ENCODE measurements around the gene CTTNBP2NL. TPM values are rescaled to one million over a fixed set of nuclear protein-coding genes. Genes with fewer than 3 reads are reported as not detected.

CTTNBP2NL gene
- total and polyA plus RNA-seq, 2 of the 4 experiments (the other 2 are of a cell fraction) = 12.4 to 22.0 TPM

DNA sequence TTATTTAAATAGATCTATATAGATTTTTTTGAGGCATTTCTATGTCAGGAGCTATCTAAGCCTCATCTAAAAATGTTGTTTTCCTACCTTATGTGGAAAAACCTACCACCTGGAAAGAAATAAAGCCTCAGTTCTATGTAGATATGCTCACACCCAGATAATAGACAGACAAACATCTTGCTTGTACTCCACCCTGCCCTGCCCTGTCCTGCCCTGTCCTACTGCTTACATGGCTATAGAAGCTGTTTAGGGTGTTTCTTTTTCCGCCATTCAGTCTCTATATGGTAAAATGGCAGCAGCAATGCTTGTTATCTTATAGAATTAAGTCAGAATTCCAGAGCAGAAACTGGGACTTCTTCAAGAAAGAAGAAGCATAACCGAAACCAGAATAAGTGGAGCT lies 13.4 kb downstream of the CTTNBP2NL start:
- peaks cover 9% of the 10 kb centered on the region; the same call in 1 of the 2 replicates for H3K4me1 ChIP-seq (ENCODE audit: control insufficient read depth, insufficient read depth, low read length)
- H3K36me3 ChIP-seq (ENCODE audit: control insufficient read depth, insufficient read depth, low read length) = peaks cover 9% of the 10 kb centered on the region
- ATAC-seq (ENCODE audit: low read depth) = no peak
- TF ChIP-seq, protein P1, sequence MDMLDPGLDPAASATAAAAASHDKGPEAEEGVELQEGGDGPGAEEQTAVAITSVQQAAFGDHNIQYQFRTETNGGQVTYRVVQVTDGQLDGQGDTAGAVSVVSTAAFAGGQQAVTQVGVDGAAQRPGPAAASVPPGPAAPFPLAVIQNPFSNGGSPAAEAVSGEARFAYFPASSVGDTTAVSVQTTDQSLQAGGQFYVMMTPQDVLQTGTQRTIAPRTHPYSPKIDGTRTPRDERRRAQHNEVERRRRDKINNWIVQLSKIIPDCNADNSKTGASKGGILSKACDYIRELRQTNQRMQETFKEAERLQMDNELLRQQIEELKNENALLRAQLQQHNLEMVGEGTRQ (IDR thresholded peaks at IDR 0.05; ENCODE audit: low read depth, low read length) = no peak
- no peak for TF ChIP-seq RCOR1 (IDR thresholded peaks at IDR 0.05; ENCODE audit: insufficient replicate concordance, low read length)
- TF ChIP-seq NFE2L2 (IDR thresholded peaks at IDR 0.05; ENCODE audit: low read depth, low read length) = no peak
- no peak for TF ChIP-seq BHLHE40 (IDR thresholded peaks at IDR 0.05; ENCODE audit: low read depth, low read length)
- TF ChIP-seq CEBPB (IDR thresholded peaks at IDR 0.05; ENCODE audit: low read depth, low read length) = no peak
- TF ChIP-seq, protein P2, sequence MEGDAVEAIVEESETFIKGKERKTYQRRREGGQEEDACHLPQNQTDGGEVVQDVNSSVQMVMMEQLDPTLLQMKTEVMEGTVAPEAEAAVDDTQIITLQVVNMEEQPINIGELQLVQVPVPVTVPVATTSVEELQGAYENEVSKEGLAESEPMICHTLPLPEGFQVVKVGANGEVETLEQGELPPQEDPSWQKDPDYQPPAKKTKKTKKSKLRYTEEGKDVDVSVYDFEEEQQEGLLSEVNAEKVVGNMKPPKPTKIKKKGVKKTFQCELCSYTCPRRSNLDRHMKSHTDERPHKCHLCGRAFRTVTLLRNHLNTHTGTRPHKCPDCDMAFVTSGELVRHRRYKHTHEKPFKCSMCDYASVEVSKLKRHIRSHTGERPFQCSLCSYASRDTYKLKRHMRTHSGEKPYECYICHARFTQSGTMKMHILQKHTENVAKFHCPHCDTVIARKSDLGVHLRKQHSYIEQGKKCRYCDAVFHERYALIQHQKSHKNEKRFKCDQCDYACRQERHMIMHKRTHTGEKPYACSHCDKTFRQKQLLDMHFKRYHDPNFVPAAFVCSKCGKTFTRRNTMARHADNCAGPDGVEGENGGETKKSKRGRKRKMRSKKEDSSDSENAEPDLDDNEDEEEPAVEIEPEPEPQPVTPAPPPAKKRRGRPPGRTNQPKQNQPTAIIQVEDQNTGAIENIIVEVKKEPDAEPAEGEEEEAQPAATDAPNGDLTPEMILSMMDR (conservative IDR thresholded peaks at IDR 0.05; ENCODE audit: low read depth, low read length) = no peak
- TF ChIP-seq CHD1 (IDR thresholded peaks at IDR 0.05; ENCODE audit: low read depth, low read length) = no peak
- TF ChIP-seq POLR2A (IDR thresholded peaks at IDR 0.05; ENCODE audit: low read depth, low read length) = no peak
- no peak for TF ChIP-seq MAFK (IDR thresholded peaks at IDR 0.05; ENCODE audit: low read depth, low read length)
- no peak for TF ChIP-seq SMC3 (IDR thresholded peaks at IDR 0.05; ENCODE audit: low read depth, low read length)
- TF ChIP-seq MXI1 (IDR thresholded peaks at IDR 0.05; ENCODE audit: borderline replicate concordance, low read depth, low read length) = no peak
- TF ChIP-seq FOS (IDR thresholded peaks at IDR 0.05; ENCODE audit: low read depth, low read length) = no peak
- no peak for TF ChIP-seq MAZ (IDR thresholded peaks at IDR 0.05; ENCODE audit: borderline replicate concordance, low read depth, low read length)
- TF ChIP-seq RFX5 (IDR thresholded peaks at IDR 0.05; ENCODE audit: low read depth, low read length) = no peak
- TF ChIP-seq RAD21 (IDR thresholded peaks at IDR 0.05; ENCODE audit: low read length) = no peak
- TF ChIP-seq, protein P3, sequence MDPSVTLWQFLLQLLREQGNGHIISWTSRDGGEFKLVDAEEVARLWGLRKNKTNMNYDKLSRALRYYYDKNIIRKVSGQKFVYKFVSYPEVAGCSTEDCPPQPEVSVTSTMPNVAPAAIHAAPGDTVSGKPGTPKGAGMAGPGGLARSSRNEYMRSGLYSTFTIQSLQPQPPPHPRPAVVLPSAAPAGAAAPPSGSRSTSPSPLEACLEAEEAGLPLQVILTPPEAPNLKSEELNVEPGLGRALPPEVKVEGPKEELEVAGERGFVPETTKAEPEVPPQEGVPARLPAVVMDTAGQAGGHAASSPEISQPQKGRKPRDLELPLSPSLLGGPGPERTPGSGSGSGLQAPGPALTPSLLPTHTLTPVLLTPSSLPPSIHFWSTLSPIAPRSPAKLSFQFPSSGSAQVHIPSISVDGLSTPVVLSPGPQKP (IDR thresholded peaks at IDR 0.05; ENCODE audit: borderline replicate concordance, low read depth, low read length) = no peak
- H3K23ac ChIP-seq (ENCODE audit: low read depth, low read length) = peak overlapping the region; percentile 52; the same call in 1 of the 2 replicates
- H3K14ac ChIP-seq (replicated peaks; ENCODE audit: low read depth, low read length) = 0 out of 2 replicates have a peak overlapping the region, but pooled peaks have one; percentile 24
- no peak overlapping the region for H2BK20ac ChIP-seq (ENCODE audit: low read depth, low read length)
- no peak overlapping the region for H4K91ac ChIP-seq (ENCODE audit: insufficient read depth, low read depth, low read length)
- intact Hi-C loops (cut with micrococcal nuclease) (loop anchor here (2.0 kb wide), 1 partner anchor 29 kb away; no protein-coding TSS in a partner anchor), in situ Hi-C loops (cut with MboI; ENCODE audit: low sequenced_read_pairs) (no loop called here), dilution Hi-C loops (cut with HindIII; ENCODE audit: low sequenced_read_pairs, unreplicated experiment) (no loop called here)
- 100% methylated on average over 1 of the region's 2 CpGs; no CpG with 5 or more reads in 1 of the 2 experiments for WGBS, 2 experiments (ENCODE audit: extremely low coverage in 2 of 2, insufficient read length in 1 of 2)
- ChIA-PET POLR2A (ENCODE audit: unreplicated experiment) (no interaction called here), CTCF (no interaction called here)
- no peak overlapping the region for H3K4me2 ChIP-seq (ENCODE audit: low read depth, low read length)
- peak overlapping the region; percentile 29; the same call in 1 of the 2 replicates for H3K18ac ChIP-seq (ENCODE audit: low read depth, low read length)
- no TSS peak for BruUV-seq (replicated peaks)
- H4K20me1 ChIP-seq (ENCODE audit: insufficient read depth, low read length) = peaks cover 17% of the 10 kb centered on the region
- no peaks in the 10 kb centered on the region for H3K9me3 ChIP-seq (ENCODE audit: control insufficient read depth, insufficient read depth, low read length)
- H2AK9ac ChIP-seq (replicated peaks; ENCODE audit: low read depth, low read length, poor library complexity) = no peak overlapping the region
- H2AK5ac ChIP-seq (ENCODE audit: low read depth, low read length) = no peak overlapping the region
- no peak for DNase-seq
- H3K56ac ChIP-seq (ENCODE audit: extremely low read depth, insufficient read depth, low read length) = no peak overlapping the region
- no peak overlapping the region for H2AFZ ChIP-seq (replicated peaks; ENCODE audit: low read length, poor library complexity)
- H3K27me3 ChIP-seq (ENCODE audit: control insufficient read depth, insufficient read depth, low read length) = no peaks in the 10 kb centered on the region
- peaks cover 8 to 36% of the 10 kb centered on the region in 2 experiments for H3K79me1 ChIP-seq (ENCODE audit: low read depth in 1 of 2, low read length in 2 of 2)
- H4K5ac ChIP-seq (ENCODE audit: low read depth, low read length) = no peak overlapping the region
- no peak overlapping the region for H2BK120ac ChIP-seq (ENCODE audit: low read depth, low read length)
- no peak overlapping the region for H3K4me3 ChIP-seq (ENCODE audit: insufficient read depth, low read depth, low read length)
- no peak overlapping the region for H3K27ac ChIP-seq (ENCODE audit: insufficient read depth, low read length)
- H3K9me1 ChIP-seq (ENCODE audit: insufficient read depth, low read length) = peaks cover 9% of the 10 kb centered on the region
- no peak overlapping the region for H3K9ac ChIP-seq (ENCODE audit: low read depth, low read length)
- H2BK5ac ChIP-seq (ENCODE audit: low read depth, low read length, poor library complexity, severe bottlenecking) = peak overlapping the region; percentile 5
- H3K4ac ChIP-seq (ENCODE audit: low read depth, low read length) = no peak overlapping the region
- H4K8ac ChIP-seq (ENCODE audit: low read depth in 2 of 2, low read length in 2 of 2) = 0 out of 4 replicates have a peak overlapping the region, but pooled peaks of 1 of the 2 experiments have one; percentile 40
- no peak overlapping the region for H2BK15ac ChIP-seq (ENCODE audit: low read depth, low read length)
